ENCODE data around the gene COG3. TPM values are rescaled to one million over a fixed set of nuclear protein-coding genes. Genes with fewer than 3 reads are reported as not detected.
"Not testable (repeated sequence)": the region's sequence is repeated elsewhere in the genome, so short reads cannot be mapped to it uniquely, and the experiment has no call there.

COG3 gene
- total RNA-seq, 2 experiments from 2014 or later = 22.3 to 28.9 TPM

DNA sequence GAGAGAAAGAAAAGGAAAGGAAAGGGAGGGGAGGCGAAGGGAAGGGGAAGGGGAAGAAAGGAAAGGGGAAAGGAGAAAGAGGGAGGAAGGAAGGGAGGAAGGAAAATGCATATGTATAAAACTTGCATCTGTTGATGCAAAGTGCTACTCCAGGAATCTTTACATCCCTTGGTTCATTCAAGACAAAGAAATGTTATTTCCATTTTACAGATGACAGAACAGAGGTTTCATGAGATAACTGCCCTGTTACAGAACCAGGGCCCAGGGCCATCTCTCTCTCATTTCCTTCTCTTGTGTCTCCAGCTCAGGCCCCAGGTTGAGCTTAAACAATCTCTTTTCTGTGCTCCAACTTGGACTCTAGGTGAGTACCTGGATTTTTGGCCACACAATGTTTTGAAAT, 44.8 kb upstream of the COG3 start:
- intact Hi-C loops (cut with micrococcal nuclease; ENCODE audit: unreplicated experiment) = loop anchor here (5.0 kb wide), 1 partner anchor 42 kb away; the partner anchor contains the start of gene COG3
- Histone ChIP-seq H2AFZ (ENCODE audit: low read length) (no peak overlapping the region), H3K79me2 (ENCODE audit: insufficient read depth, low read depth, low read length) (no peaks in the 10 kb centered on the region), H4K20me1 (ENCODE audit: insufficient read depth, low read length) (0 out of 2 replicates have a peak, but pooled peaks cover 6% of the 10 kb centered on the region), H3K4me3 (ENCODE audit: low read depth, low read length, poor library complexity, severe bottlenecking) (no peak overlapping the region), H3K9me2 (ENCODE audit: insufficient read depth, low read length) (no peaks in the 10 kb centered on the region), H3K4me2 (ENCODE audit: low read length) (no peak overlapping the region), H3K9me3 (ENCODE audit: low read length) (no peaks in the 10 kb centered on the region), H3K27ac (ENCODE audit: low read depth, low read length, poor library complexity, severe bottlenecking) (no peak overlapping the region), H3K36me3 (ENCODE audit: insufficient read depth, low read length) (no peaks in the 10 kb centered on the region), H3K4me1 (ENCODE audit: insufficient read depth, low read length, poor library complexity, severe bottlenecking) (peaks cover 20% of the 10 kb centered on the region)
- ChIA-PET POLR2A (no interaction called here), CTCF (ENCODE audit: unreplicated experiment) (no interaction called here)
- no peak for DNase-seq (ENCODE audit: low spot score)
- BruUV-seq (replicated peaks) = no TSS peak
- no peak for TF ChIP-seq EZH2phosphoT487 (IDR thresholded peaks at IDR 0.05; ENCODE audit: borderline replicate concordance, low read depth, low read length)
- TF ChIP-seq, protein P1, sequence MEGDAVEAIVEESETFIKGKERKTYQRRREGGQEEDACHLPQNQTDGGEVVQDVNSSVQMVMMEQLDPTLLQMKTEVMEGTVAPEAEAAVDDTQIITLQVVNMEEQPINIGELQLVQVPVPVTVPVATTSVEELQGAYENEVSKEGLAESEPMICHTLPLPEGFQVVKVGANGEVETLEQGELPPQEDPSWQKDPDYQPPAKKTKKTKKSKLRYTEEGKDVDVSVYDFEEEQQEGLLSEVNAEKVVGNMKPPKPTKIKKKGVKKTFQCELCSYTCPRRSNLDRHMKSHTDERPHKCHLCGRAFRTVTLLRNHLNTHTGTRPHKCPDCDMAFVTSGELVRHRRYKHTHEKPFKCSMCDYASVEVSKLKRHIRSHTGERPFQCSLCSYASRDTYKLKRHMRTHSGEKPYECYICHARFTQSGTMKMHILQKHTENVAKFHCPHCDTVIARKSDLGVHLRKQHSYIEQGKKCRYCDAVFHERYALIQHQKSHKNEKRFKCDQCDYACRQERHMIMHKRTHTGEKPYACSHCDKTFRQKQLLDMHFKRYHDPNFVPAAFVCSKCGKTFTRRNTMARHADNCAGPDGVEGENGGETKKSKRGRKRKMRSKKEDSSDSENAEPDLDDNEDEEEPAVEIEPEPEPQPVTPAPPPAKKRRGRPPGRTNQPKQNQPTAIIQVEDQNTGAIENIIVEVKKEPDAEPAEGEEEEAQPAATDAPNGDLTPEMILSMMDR (conservative IDR thresholded peaks at IDR 0.05; ENCODE audit: low read length) = no peak

DNA sequence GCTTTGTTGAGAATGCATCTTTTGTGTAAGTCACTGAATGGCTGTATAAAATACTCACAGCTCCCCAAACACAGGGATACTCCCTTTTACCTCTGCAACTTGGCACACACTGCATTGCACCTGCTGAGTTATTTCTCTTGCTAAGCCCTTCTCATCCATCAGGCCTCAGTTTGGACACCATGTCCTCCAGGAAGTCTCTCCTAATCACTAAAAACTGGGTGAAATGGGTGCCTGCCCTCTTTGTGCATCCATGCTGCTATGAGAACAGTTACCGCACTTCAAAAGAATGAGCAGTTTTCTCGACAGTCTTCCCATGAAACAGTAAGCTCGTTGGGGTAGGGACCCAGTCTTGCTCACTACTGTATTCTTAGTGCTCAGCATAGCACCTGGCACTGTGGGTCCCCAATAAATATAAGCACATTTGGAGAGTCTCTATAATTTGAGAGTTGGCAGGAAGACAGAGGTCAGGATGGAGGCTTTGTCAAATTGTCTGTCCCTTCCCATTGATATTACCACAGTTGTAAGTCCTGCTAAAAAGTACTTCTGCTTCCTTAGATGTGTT, 41.9 kb upstream of the COG3 start:
- H3K4me1 ChIP-seq (ENCODE audit: insufficient read depth, low read length, poor library complexity, severe bottlenecking) = peaks cover 5% of the 10 kb centered on the region
- no peak overlapping the region for H2AFZ ChIP-seq (ENCODE audit: low read length)
- CTCF ChIA-PET (ENCODE audit: unreplicated experiment) = no interaction called here
- no peaks in the 10 kb centered on the region for H3K79me2 ChIP-seq (ENCODE audit: insufficient read depth, low read depth, low read length)
- H3K9me2 ChIP-seq (ENCODE audit: insufficient read depth, low read length) = no peaks in the 10 kb centered on the region
- no peak for TF ChIP-seq EZH2phosphoT487 (IDR thresholded peaks at IDR 0.05; ENCODE audit: borderline replicate concordance, low read depth, low read length)
- TF ChIP-seq, protein P1 (conservative IDR thresholded peaks at IDR 0.05; ENCODE audit: low read length) = no peak
- intact Hi-C loops (cut with micrococcal nuclease; ENCODE audit: unreplicated experiment) = no loop called here
- no peaks in the 10 kb centered on the region for H3K36me3 ChIP-seq (ENCODE audit: insufficient read depth, low read length)
- POLR2A ChIA-PET = interaction anchor here (0.6 kb wide), 1 partner anchor 184 kb away, joined by 3 read pairs; no protein-coding TSS in a partner anchor
- no peak overlapping the region for H3K27ac ChIP-seq (ENCODE audit: low read depth, low read length, poor library complexity, severe bottlenecking)
- no peak overlapping the region for H3K4me3 ChIP-seq (ENCODE audit: low read depth, low read length, poor library complexity, severe bottlenecking)
- no peak overlapping the region for H3K4me2 ChIP-seq (ENCODE audit: low read length)
- BruUV-seq (replicated peaks) = no TSS peak
- DNase-seq (ENCODE audit: low spot score) = no peak
- no peaks in the 10 kb centered on the region for H4K20me1 ChIP-seq (ENCODE audit: insufficient read depth, low read length)
- no peaks in the 10 kb centered on the region for H3K9me3 ChIP-seq (ENCODE audit: low read length)

DNA sequence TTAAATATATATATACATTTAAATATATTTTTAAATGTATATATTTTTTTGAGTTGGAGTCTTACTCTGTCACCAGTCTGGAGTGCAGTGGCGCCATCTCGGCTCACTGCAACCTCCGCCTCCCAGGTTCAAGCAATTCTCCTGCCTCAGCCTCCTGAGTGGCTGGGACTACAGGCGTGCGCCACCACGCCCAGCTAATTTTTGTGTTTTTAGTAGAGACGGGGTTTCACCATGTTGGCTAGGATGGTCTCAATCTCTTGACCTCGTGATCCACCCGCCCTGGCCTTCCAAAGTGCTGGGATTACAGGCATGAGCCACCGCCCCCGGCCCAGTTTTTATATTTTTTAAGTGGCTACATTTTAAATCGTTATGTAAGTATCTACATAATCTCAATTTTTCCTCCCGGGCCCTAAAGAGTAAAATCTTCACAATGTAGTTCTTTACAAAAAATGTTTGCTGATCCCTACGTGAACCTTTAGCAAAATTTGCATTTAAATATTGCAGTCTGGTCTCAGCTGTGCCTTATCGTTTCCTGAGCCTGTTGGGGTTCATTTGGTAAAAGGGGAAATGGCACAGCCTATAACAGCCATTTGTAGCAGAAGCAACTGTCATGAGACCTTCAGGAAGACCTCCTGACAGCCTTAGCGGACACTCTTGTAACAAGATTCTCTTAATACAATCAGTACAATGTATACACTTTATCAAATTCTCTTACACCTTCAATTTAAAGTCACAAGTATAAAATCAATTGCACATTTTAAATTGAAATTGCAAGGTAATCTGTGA, 38.5 kb upstream of the COG3 start:
- H3K4me3 ChIP-seq (ENCODE audit: low read depth, low read length, poor library complexity, severe bottlenecking); CTCF ChIA-PET (ENCODE audit: unreplicated experiment); H3K27ac ChIP-seq (ENCODE audit: low read depth, low read length, poor library complexity, severe bottlenecking); H3K4me2 ChIP-seq (ENCODE audit: low read length); H3K9me3 ChIP-seq (ENCODE audit: low read length); intact Hi-C loops (cut with micrococcal nuclease; ENCODE audit: unreplicated experiment); H3K79me2 ChIP-seq (ENCODE audit: insufficient read depth, low read depth, low read length); H3K4me1 ChIP-seq (ENCODE audit: insufficient read depth, low read length, poor library complexity, severe bottlenecking); H3K36me3 ChIP-seq (ENCODE audit: insufficient read depth, low read length); H2AFZ ChIP-seq (ENCODE audit: low read length); H3K9me2 ChIP-seq (ENCODE audit: insufficient read depth, low read length); BruUV-seq (replicated peaks); H4K20me1 ChIP-seq (ENCODE audit: insufficient read depth, low read length); DNase-seq (ENCODE audit: low spot score): not testable (repeated sequence)
- POLR2A ChIA-PET = interaction anchor here (1.1 kb wide), 1 partner anchor 35 kb away, joined by 4 read pairs; no protein-coding TSS in a partner anchor
